ENCODE results near the gene POU2F3. TPM values are rescaled to one million over a fixed set of nuclear protein-coding genes. Genes with fewer than 3 reads are reported as not detected.

The POU2F3 gene
- total RNA-seq, 1 experiment from 2014 or later, result not detected

- Histone ChIP-seq H3K9me3 (no peaks in the 10 kb centered on the region), H3K27me3 (replicated peaks; ENCODE audit: control insufficient read depth, insufficient read depth, low read length) (no peaks in the 10 kb centered on the region), H3K4me1 (peaks cover 42% of the 10 kb centered on the region), H3K36me3 (ENCODE audit: control insufficient read depth, insufficient read depth, low read length) (no peaks in the 10 kb centered on the region), H3K4me3 (ENCODE audit: low read depth, low read length) (no peak overlapping the region)
- CTCF ChIA-PET, result interaction anchor here (0.7 kb wide), 1 partner anchor 22 kb away, joined by 3 read pairs; no protein-coding TSS in a partner anchor
- Mint-ChIP-seq H3K4me1 (ENCODE audit: low read depth, unreplicated experiment) (peaks cover 61% of the 10 kb centered on the region), H3K36me3 (ENCODE audit: insufficient read depth, unreplicated experiment) (no peaks in the 10 kb centered on the region), H3K27me3 (ENCODE audit: insufficient read depth, unreplicated experiment) (no peaks in the 10 kb centered on the region), H3K9me3 (ENCODE audit: unreplicated experiment) (no peaks in the 10 kb centered on the region), H3K4me3 (ENCODE audit: unreplicated experiment) (no peak overlapping the region), H3K27ac (ENCODE audit: unreplicated experiment) (no peak overlapping the region)
- TF ChIP-seq CTCF (IDR thresholded peaks at IDR 0.05; ENCODE audit: insufficient read depth in 1 of 2, low read depth in 1 of 2, low read length in 1 of 2, severe bottlenecking in 1 of 2, unreplicated experiment in 1 of 2), result no peak
- no peak for DNase-seq
- intact Hi-C loops (cut with micrococcal nuclease; ENCODE audit: unreplicated experiment), result no loop called here
- no TSS peak for BruUV-seq (replicated peaks)
- POLR2A ChIA-PET, result no interaction called here
Measured at GRCh38 chr11:120350637-120351036, 110.7 kb downstream of the POU2F3 start.

GRCh38 chr11:120352405-120352804 lies 112.5 kb downstream of the POU2F3 start:
- no peak for TF ChIP-seq CTCF (IDR thresholded peaks at IDR 0.05; ENCODE audit: insufficient read depth in 1 of 2, low read depth in 1 of 2, low read length in 1 of 2, severe bottlenecking in 1 of 2, unreplicated experiment in 1 of 2)
- peaks cover 6% of the 10 kb centered on the region for H3K36me3 Mint-ChIP-seq (ENCODE audit: insufficient read depth, unreplicated experiment)
- H3K27me3 ChIP-seq (replicated peaks; ENCODE audit: control insufficient read depth, insufficient read depth, low read length), result no peaks in the 10 kb centered on the region
- H3K36me3 ChIP-seq (ENCODE audit: control insufficient read depth, insufficient read depth, low read length), result no peaks in the 10 kb centered on the region
- no peaks in the 10 kb centered on the region for H3K27me3 Mint-ChIP-seq (ENCODE audit: insufficient read depth, unreplicated experiment)
- CTCF ChIA-PET, result no interaction called here
- no peaks in the 10 kb centered on the region for H3K9me3 ChIP-seq
- H3K4me3 ChIP-seq (ENCODE audit: low read depth, low read length), result no peak overlapping the region
- no peak overlapping the region for H3K27ac Mint-ChIP-seq (ENCODE audit: unreplicated experiment)
- peaks cover 42% of the 10 kb centered on the region for H3K4me1 ChIP-seq
- no TSS peak for BruUV-seq (replicated peaks)
- peak; percentile 59 to 73 for DNase-seq
- peaks cover 55% of the 10 kb centered on the region for H3K4me1 Mint-ChIP-seq (ENCODE audit: low read depth, unreplicated experiment)
- H3K9me3 Mint-ChIP-seq (ENCODE audit: unreplicated experiment), result no peaks in the 10 kb centered on the region
- intact Hi-C loops (cut with micrococcal nuclease; ENCODE audit: unreplicated experiment), result no loop called here
- H3K4me3 Mint-ChIP-seq (ENCODE audit: unreplicated experiment), result no peak overlapping the region
- POLR2A ChIA-PET, result no interaction called here

GRCh38 chr11:120354068-120354467 lies 114.1 kb downstream of the POU2F3 start:
- Mint-ChIP-seq H3K9me3 (ENCODE audit: unreplicated experiment) (no peaks in the 10 kb centered on the region), H3K36me3 (ENCODE audit: insufficient read depth, unreplicated experiment) (peaks cover 7% of the 10 kb centered on the region), H3K4me1 (ENCODE audit: low read depth, unreplicated experiment) (peaks cover 51% of the 10 kb centered on the region), H3K27ac (ENCODE audit: unreplicated experiment) (peak overlapping the region; percentile 28), H3K27me3 (ENCODE audit: insufficient read depth, unreplicated experiment) (no peaks in the 10 kb centered on the region), H3K4me3 (ENCODE audit: unreplicated experiment) (no peak overlapping the region)
- BruUV-seq (replicated peaks), result no TSS peak
- Histone ChIP-seq H3K27me3 (replicated peaks; ENCODE audit: control insufficient read depth, insufficient read depth, low read length) (no peaks in the 10 kb centered on the region), H3K4me3 (ENCODE audit: low read depth, low read length) (no peak overlapping the region), H3K36me3 (ENCODE audit: control insufficient read depth, insufficient read depth, low read length) (no peaks in the 10 kb centered on the region), H3K4me1 (peaks cover 38% of the 10 kb centered on the region), H3K9me3 (no peaks in the 10 kb centered on the region)
- DNase-seq, result peak in 1 of 2 experiments; percentile 42
- no peak for TF ChIP-seq CTCF (IDR thresholded peaks at IDR 0.05; ENCODE audit: insufficient read depth in 1 of 2, low read depth in 1 of 2, low read length in 1 of 2, severe bottlenecking in 1 of 2, unreplicated experiment in 1 of 2)
- intact Hi-C loops (cut with micrococcal nuclease; ENCODE audit: unreplicated experiment), result loop anchor here (1.0 kb wide), 1 partner anchor 19 kb away; no protein-coding TSS in a partner anchor
- POLR2A ChIA-PET, result no interaction called here
- CTCF ChIA-PET, result no interaction called here
